Measurements from ENCODE around the gene CCDC54. TPM values are rescaled to one million over a fixed set of nuclear protein-coding genes. Genes with fewer than 3 reads are reported as not detected.

The CCDC54 gene
- total and polyA plus RNA-seq, 2 experiments from 2014 or later, result 0.31 TPM; not detected in 1

- Histone ChIP-seq H3K9me3 (ENCODE audit: low read depth) (no peaks in the 10 kb centered on the region), H3K4me3 (no peak overlapping the region), H3K27ac (no peak overlapping the region), H3K27me3 (peaks cover 14% of the 10 kb centered on the region), H3K4me1 (ENCODE audit: low read depth) (peaks cover 5% of the 10 kb centered on the region), H3K36me3 (no peaks in the 10 kb centered on the region)
- DNase-seq (ENCODE audit: low read depth in 1 of 2, low spot score in 1 of 2), result no peak
- TF ChIP-seq, protein P1, sequence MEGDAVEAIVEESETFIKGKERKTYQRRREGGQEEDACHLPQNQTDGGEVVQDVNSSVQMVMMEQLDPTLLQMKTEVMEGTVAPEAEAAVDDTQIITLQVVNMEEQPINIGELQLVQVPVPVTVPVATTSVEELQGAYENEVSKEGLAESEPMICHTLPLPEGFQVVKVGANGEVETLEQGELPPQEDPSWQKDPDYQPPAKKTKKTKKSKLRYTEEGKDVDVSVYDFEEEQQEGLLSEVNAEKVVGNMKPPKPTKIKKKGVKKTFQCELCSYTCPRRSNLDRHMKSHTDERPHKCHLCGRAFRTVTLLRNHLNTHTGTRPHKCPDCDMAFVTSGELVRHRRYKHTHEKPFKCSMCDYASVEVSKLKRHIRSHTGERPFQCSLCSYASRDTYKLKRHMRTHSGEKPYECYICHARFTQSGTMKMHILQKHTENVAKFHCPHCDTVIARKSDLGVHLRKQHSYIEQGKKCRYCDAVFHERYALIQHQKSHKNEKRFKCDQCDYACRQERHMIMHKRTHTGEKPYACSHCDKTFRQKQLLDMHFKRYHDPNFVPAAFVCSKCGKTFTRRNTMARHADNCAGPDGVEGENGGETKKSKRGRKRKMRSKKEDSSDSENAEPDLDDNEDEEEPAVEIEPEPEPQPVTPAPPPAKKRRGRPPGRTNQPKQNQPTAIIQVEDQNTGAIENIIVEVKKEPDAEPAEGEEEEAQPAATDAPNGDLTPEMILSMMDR (IDR thresholded peaks at IDR 0.05; ENCODE audit: low read depth, low read length), result no peak
Observed at GRCh38 chr3:107426223-107426622, 49.0 kb downstream of the CCDC54 start.

Other genes starting within 250 kb of the CCDC54 start
- gene BBX, start 145.5 kb downstream of the CCDC54 start, total RNA-seq, result 63.5 and 96.2 TPM in 2 replicates
- gene BBX, start 145.5 kb downstream of the CCDC54 start, polyA plus RNA-seq, result 77.5 and 120 TPM in 2 replicates

Measured in cardiac muscle cell (in vitro differentiated cells and primary cell).